ENCODE results near the gene NEURL3.
"Not testable (repeated sequence)": the region's sequence is repeated elsewhere in the genome, so short reads cannot be mapped to it uniquely, and the experiment has no call there.

Gene NEURL3

GRCh38 chr2:96506016-96506906, 1.1 kb upstream of the NEURL3 start:
- no peak for DNase-seq

GRCh38 chr2:96503637-96504243, 1.4 kb downstream of the NEURL3 start:
- no peak for DNase-seq

- no peak for DNase-seq
Observed at GRCh38 chr2:96502891-96503636, 2.1 kb downstream of the NEURL3 start.

DNA sequence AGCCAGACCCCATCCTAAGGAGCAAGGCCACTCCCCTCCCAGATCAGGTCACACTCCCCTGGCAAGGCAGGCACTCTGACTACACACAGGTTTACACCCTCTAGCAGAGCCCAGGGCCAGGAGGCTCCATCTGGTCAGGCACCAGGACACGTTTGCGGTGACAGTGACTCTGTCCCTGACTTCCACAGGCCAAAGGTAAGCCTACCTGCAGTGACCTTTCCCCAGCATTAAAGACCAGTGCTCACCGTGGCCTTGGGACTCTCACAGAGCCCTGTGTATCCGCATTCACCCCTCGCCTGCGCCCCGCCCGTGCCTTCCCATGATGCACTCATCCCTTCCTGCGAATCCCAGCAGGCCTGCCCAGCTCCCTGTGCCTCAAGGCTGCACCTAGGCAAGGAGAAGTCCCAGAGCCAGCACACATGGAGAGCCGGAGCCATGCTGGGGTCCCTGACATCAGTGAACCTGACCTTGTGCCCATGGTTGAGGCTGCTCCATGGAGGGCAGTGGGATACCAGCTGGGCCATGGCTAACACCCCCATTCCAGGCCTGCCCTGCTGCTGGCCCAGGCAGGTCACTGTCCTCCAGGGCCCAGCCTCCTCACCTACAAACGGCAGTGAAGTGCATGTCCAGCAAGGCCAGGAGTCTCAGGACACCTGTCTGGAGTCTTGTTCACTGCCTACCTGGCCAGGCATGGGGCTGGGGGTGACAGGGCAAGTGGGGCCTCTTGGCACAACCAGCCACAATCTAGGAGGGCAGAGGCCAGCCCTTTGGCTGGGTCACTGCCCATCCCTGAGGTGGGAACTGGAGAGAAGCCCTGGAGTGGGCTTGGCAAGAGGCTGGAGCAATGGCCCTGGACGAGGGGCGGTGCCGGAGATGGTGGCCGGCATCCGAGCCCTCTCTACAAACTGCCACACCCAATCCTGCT, 3.0 kb downstream of the NEURL3 start:
- no peak for DNase-seq

- no peak for DNase-seq
Observed at GRCh38 chr2:96501471-96501874, 3.7 kb downstream of the NEURL3 start.

DNA sequence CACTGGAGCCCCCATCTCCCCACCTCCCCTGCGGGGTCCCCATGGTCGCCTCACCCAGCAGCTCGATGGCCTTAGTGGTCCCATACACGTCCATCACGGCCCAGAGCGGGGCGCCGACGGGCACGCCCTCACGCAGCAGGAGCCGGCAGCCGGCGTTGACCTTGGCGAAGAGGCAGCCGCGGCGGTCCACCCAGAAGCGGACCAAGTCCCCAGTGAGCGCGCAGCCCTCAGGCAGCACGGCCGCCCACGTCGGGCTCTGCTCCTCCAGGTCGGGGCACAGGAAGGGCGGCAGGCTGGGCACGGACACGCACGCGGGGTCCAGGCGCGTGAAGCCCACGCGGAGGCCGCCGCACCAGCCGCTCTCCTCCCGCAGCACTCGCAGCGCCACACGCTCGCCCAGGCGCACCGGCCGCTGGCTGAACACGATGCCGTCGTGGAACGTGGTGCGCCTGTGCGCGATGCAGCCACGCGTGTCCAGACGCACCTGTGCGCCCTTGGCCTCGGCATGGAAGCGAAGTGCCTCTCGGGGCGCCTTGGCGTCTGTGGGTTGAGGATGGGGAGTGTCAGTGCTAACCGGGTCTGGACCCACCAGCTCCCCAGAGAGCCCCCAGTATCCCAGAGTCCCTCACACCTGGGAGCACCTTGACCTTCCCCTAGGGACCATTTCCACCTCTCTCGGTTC, 4.6 kb downstream of the NEURL3 start:
- no peak for DNase-seq

DNA sequence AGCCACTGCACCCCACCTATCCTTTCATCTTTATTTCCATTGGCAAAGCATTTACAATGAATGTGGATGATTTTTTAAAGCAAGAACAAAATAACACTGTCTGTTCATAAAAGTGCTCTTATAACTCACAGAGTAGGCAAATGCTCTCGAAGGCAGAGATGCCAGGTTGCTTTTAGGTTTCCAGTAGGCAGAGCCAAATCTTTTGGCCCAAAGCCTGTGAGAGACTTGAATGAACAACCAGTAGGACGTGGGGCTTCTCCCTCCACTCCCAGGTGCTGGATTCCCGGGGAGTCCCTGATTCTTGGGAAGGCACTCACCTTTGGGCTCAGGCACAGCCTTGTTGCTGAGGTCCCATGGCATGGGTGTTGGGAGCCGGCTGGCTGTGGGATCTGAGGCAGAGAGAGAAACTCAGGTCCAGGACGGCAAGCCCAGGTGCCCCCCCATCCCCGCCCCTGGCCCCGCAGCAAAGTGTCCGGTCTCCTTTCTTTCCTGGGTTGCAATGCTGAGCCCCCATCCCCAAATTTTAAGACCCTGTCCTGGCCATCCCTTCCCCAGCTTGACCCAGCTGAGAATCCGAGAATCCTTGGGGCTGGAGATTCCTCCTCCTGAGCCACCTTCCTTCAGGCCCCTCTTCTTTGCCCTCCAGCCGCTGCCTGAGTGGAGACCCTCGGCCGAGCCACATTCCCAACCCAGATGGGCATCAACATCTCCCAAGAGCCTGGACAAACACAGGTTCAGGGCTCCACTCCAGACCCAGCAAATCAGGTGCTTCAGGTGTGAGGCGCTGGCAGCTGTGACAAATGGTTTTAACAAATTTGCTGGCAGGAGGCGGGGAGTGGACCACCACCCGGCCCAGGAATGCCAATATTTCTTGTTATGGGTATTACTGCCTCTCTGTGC, 5.8 kb downstream of the NEURL3 start:
- DNase-seq: no peak

GRCh38 chr2:96498611-96499010, 6.5 kb downstream of the NEURL3 start:
- not testable (repeated sequence) for DNase-seq

- no peak for DNase-seq
Observed at GRCh38 chr2:96498021-96498431, 7.1 kb downstream of the NEURL3 start.

DNA sequence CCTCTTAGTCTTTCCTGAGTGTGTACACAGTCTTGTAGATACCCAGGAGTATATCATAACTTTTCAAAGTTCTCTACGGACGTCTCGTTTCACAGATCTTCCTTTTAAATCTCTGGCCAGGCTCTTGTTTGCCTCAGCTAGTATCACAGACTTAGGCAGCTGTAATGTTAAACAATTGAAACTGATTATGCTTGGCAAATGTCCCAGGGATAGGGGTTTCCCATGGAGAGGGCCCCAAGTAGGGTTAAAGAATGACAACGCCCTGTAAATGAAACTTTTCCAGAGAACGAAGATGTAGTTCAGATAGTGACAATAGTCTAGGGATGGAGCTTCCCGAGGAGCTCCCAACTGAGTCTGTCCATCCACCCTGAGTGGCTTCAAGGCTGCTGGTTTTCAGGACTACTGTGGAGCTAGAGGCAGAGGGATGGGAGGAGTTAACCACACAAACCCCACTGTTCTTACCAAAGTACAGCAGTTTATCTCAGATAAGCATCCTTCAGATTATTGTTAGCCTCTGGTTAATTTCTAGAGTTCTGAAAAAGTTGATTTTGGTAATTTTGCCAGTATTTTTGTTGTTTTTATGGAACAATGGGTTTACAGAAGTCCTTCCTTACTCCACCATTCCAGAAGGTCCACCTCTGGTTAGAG, 9.1 kb downstream of the NEURL3 start:
- no peak for DNase-seq

- no peak for DNase-seq
Observed at GRCh38 chr2:96494188-96494587, 11.0 kb downstream of the NEURL3 start.

- no peak for DNase-seq
Observed at GRCh38 chr2:96493072-96493471, 12.1 kb downstream of the NEURL3 start.

DNA sequence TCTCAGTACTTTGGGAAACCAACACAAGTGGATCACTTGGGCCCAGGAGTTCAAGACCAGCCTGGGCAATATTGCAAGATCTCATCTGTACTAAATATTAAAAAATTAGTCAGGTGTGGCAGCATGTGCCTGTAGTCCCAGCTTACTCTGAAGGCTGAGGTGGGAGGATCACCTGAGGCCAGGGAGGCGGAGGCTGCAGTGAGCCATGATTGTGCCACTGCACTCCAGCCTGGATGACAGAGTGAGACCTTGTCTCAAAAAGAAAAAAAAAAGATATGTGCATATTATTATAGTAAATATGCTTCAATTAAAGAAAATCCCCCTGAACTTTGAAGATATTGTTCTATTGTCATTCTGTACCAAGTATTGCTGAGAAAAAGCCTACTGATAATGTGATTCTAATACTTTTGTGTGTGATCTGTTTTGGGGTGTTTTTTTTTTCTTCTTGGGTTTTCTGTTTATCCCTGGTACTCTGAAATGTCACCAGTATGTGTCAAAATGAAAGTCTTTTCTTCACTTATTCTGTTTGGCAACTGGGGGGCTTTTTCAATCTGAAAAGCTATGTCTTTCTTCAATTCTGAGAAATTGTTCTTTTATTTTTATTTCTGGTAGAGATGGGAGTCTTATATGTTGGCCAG, 13.2 kb downstream of the NEURL3 start:
- DNase-seq: no peak

DNA sequence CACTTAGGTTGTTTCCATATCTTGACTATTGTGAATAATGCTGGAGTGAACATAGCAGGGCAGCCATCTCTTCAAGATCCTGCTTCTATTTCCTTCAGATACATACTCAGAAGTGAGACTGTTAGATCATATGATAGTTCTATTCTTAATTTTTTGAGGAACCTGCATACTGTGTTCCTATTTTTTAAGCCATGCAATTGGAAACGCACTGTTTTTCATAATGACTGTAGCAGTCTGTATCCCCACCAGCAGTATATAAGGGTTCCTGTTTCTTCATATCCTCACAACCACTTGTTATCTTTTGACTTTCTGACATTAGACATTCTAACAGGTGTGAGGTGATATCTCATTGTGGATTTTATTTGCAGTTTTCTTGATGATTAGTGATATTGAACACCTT, 15.5 kb downstream of the NEURL3 start:
- DNase-seq: no peak

DNA sequence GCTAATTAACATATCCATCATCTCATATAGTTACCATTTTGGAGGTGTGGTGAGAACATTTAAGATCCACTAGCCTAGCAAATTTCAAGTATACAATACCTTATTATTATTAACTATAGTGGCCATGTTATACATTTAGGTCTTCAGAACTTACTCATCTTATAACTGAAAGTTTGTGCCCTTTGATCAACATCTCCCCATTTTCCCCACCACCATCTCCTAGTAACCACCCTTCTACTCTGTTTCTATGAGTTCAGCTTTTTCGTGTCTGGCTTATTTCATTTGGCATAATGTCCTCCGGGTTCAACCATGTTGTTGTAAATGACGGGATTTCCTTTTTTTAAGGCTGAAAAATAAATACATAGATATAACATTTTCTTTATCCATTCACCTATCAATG, 15.9 kb downstream of the NEURL3 start:
- DNase-seq: no peak

DNA sequence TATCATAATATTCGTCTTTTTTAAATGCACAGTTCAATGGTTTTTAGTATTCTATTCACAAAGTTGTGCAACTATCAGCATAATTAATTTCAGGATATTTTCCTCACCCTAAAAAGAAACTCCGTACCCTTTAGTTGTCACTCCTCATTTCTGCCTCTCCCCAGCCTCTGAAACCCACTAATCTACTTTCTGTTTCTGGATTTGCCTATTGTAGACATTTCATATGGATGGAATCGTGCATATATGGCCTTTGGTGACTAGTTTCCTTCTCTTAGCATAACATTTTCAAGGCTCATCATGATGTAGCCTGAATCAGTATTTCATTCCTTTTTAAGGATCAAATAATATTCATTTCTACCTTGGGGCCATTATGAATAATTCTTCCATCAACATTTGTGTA, 18.5 kb downstream of the NEURL3 start:
- DNase-seq: no peak

DNA sequence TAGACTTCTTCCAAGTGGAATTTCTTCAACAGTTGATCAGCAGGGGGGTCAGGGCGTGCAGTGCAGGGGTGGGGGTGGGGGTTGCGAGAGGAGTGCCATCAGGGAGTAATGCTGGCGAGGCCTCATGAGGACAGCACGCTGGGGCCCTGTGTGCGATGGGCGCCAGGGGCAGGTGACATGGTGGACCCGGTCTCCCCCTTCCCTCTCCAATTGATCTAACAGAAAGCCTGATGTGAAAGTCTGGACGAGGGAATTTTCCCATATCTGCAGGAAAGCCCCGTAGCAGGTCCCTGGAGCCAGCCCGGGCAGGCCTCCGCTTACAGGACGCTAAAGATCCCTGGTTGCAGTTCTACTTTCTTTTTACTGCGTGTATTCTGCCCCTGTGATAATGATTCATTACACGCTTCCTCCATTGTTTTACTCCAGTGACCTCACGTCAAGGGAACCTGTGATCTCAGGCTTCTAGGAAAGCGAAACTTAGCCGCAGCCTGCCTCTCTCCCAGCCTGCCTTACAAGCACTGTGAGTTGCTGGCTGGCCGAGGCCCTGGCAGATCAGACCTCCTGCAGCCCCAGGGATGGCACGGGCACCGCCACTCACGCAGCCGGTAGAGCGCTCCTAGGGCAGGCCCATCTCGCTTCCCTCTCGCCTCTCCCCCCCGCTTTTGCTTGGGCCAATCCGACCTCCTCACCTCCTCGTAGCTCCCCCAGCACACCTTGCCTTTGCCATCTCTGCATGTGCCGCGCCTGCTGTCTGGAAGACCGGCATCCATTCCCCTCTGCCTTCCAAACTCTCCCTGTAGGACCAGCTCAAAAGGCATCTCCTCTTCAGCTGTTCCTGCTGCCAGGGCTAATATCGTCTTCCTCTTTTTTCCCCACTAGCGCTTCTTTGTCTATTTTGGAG, 19.2 kb downstream of the NEURL3 start:
- DNase-seq: peak; percentile 12 to 19

- DNase-seq: no peak
Observed at GRCh38 chr2:96485350-96485749, 19.8 kb downstream of the NEURL3 start.

- no peak for DNase-seq
Observed at GRCh38 chr2:96484091-96484490, 21.1 kb downstream of the NEURL3 start.
